AG10803 (cell line): ENCODE measurements around the gene COLEC11.

Source experiments
- DNase-seq: peaks from one replicate; pipeline ENCODE4 v3.0.0; 2010; ENCODE audit warnings: low read depth
- H3K4me3 ChIP-seq: 2 replicates; pipeline ENCODE4 v1.5.1; 2011; ENCODE audit warnings: mild to moderate bottlenecking, low read length, control low read depth
- TF ChIP-seq, protein P1 (sequence below): conservative IDR thresholded peaks from 2 replicates; pipeline ENCODE4 v1.5.1; 2011; ENCODE audit warnings: mild to moderate bottlenecking, low read length, control low read depth, inconsistent platforms

Gene COLEC11

DNA sequence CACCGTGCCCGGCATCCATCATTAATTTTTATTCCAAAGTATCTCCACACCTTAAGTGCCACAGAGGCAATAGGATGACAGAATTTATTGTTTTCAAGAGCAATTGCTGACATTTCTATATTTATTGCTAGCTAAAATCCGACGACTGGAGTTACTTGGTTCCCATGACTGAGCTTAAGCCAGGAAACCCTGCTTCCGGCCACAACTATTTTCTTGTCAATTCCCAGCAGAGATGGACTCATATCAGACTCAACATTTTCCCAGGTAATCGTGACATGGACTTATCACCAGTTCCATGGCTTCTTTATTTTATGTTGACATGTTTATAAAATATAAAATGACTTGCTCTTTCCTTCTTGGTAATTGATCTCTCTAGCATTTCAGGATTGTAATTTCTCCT is 87.9 kb downstream of the COLEC11 start:
- no peak for DNase-seq
- no peak overlapping the region for H3K4me3 ChIP-seq
- TF ChIP-seq, protein P1, sequence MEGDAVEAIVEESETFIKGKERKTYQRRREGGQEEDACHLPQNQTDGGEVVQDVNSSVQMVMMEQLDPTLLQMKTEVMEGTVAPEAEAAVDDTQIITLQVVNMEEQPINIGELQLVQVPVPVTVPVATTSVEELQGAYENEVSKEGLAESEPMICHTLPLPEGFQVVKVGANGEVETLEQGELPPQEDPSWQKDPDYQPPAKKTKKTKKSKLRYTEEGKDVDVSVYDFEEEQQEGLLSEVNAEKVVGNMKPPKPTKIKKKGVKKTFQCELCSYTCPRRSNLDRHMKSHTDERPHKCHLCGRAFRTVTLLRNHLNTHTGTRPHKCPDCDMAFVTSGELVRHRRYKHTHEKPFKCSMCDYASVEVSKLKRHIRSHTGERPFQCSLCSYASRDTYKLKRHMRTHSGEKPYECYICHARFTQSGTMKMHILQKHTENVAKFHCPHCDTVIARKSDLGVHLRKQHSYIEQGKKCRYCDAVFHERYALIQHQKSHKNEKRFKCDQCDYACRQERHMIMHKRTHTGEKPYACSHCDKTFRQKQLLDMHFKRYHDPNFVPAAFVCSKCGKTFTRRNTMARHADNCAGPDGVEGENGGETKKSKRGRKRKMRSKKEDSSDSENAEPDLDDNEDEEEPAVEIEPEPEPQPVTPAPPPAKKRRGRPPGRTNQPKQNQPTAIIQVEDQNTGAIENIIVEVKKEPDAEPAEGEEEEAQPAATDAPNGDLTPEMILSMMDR, result no peak

DNA sequence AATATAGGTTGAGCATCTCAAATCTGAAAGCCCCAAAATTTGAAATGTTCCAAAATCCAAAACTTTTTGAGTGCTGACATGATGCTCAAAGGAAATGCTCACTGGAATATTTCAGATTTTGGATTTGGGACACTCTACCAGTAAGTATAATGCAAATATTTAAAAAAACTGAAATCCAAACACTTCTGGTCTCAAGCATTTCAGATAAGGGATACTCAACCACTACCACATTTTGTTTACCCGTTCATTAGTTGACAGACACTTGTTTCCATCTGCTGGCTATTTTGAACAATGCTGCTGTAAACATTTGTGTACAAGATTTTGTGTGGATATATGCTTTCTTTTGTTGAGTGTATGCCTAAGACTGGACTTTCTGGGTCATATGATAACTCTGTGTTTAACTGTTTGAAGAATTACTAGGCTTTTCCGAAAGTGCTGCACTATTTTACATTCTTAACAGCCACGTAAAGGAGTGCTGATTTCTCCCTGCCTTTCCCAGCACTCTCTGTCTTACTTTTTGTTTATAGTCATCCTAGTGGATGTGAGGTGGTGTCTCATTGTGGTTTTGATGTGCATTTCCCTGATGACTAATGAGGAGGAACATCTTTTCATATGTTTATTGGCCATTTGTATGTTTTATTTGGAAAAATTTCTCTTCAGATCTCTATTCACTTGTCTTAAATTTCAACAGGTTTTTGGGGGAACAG is 89.0 kb downstream of the COLEC11 start:
- TF ChIP-seq, protein P1, result no peak
- DNase-seq, result no peak
- H3K4me3 ChIP-seq, result no peak overlapping the region

DNA sequence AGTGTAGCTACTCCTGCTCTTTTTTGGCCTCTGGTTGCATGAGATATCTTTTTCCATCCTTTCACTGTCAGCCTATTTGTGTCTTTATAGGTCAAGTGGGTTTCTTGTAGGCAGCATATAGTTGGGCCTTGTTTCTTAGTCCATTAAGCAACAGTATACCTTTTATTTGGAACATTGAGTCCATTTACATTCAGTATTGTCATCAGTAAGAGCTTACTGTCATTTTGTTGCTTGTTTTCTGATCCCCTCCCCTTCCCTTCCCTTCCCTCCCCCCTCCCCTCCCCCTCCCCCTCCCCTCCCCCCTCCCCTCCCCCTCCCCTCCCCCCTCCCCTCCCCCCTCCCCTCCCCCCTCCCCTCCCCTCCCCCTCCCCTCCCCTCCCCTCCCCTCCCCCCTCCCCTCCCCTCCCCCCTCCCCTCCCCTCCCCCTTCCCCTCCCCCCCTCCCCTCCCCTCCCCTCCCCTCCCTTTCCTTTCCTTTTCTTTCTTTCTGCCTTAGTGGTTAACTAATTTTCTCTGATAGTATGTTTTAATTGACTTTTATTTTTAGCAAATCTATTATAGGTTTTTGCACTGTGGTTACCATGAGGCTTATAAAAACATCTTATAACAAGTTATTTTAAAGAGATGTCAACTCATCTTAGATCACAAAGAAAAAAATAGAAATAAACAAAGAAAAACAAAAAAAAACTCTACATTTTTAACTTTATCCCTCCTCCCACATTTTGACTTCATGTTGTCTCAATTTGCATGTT is 95.3 kb downstream of the COLEC11 start:
- no peak overlapping the region for H3K4me3 ChIP-seq
- TF ChIP-seq, protein P1, result no peak
- no peak for DNase-seq

DNA sequence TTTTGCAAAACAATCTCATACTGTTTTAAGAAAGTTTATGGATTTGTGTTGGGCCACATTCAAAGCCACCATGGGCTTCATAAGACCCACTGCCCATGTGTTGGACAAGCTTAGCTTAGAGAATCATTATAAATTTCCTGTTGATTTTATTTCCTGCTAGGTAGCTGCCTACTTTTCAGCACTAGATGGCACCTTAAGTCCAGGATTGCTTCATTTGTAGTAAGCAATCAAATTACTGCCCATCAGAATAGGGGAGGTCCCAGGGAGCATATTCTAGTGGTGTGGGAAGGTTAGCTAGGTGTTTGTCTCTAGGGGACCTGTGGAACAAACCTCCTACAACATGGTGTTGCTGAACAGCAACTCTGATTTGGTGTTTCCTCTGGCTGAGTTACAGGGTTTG is 97.5 kb downstream of the COLEC11 start:
- no peak overlapping the region for H3K4me3 ChIP-seq
- no peak for DNase-seq
- TF ChIP-seq, protein P1, result no peak; the same call in 1 of the 2 replicates
